Measurements from ENCODE around the gene ZNF574. TPM values are rescaled to one million over a fixed set of nuclear protein-coding genes. Genes with fewer than 3 reads are reported as not detected.

Gene ZNF574
- total and polyA plus RNA-seq, 2 of the 8 experiments (the other 6 are each of a cell fraction or from before 2014, with no cell fraction given), result 27.0 to 38.8 TPM

GRCh38 chr19:42086188-42086736, 10.3 kb downstream of the ZNF574 start:
- Histone ChIP-seq H3K79me2 (ENCODE audit: control insufficient read depth in 1 of 2, insufficient read depth in 2 of 2, low read length in 2 of 2) (no peaks in the 10 kb centered on the region; a peak in 2 of 4 replicates), H3K9ac (replicated peaks in 1 of 4; ENCODE audit: extremely low read depth in 1 of 4, low read depth in 3 of 4, low read length in 3 of 4) (no peak overlapping the region), H2AK5ac (ENCODE audit: low read depth, low read length) (no peak overlapping the region), H2BK12ac (ENCODE audit: low read depth, low read length) (no peak overlapping the region; the same call in 1 of the 2 replicates), H2AFZ (ENCODE audit: low read length) (no peak overlapping the region), H3K27ac (ENCODE audit: low read depth, low read length) (no peak overlapping the region), H3K36me3 (ENCODE audit: control insufficient read depth in 2 of 4, insufficient read depth in 4 of 4, low read length in 3 of 4) (peaks cover 0 to 8% (median 6%) of the 10 kb centered on the region in 4 experiments; a peak in 5 of 8 replicates), H3K4me2 (ENCODE audit: insufficient read depth in 1 of 2, low read depth in 2 of 2, low read length in 2 of 2) (no peak overlapping the region), H3K27me3 (replicated peaks in 1 of 4; ENCODE audit: control insufficient read depth in 3 of 4, extremely low read depth in 1 of 4, insufficient read depth in 3 of 4, low read length in 3 of 4) (no peaks in the 10 kb centered on the region), H4K91ac (replicated peaks; ENCODE audit: insufficient read length, low read length) (no peak overlapping the region), H3K56ac (replicated peaks; ENCODE audit: insufficient read length, low read depth, low read length) (no peak overlapping the region), H3K4me1 (replicated peaks in 1 of 4; ENCODE audit: control insufficient read depth in 3 of 4, insufficient read depth in 4 of 4, low read length in 3 of 4) (peaks cover 0 to 9% (median 2%) of the 10 kb centered on the region in 4 experiments; a peak in 3 of 7 replicates), H3K4me3 (ENCODE audit: extremely low read depth in 1 of 4, insufficient read depth in 2 of 4, low read depth in 3 of 4, low read length in 4 of 4) (no peak overlapping the region), H3K79me1 (ENCODE audit: low read depth, low read length) (no peaks in the 10 kb centered on the region), H3K18ac (ENCODE audit: extremely low read depth, low read length) (no peak overlapping the region), H4K8ac (ENCODE audit: extremely low read depth, insufficient read depth, low read length) (no peak overlapping the region), H3K23me2 (ENCODE audit: low read depth, low read length) (no peaks in the 10 kb centered on the region), H2BK120ac (replicated peaks; ENCODE audit: low read depth, low read length) (no peak overlapping the region), H4K5ac (ENCODE audit: insufficient read length, low read depth, low read length) (no peak overlapping the region), H3K23ac (ENCODE audit: insufficient read length) (no peak overlapping the region), H2BK20ac (ENCODE audit: low read length) (no peak overlapping the region), H3K14ac (ENCODE audit: insufficient read length) (no peak overlapping the region), H3K4ac (replicated peaks; ENCODE audit: insufficient read length, low read depth, low read length) (no peak overlapping the region), H2BK15ac (ENCODE audit: low read length) (peak overlapping the region; percentile 40; the same call in 1 of the 2 replicates), H3K9me3 (ENCODE audit: insufficient read depth in 2 of 2, low read depth in 1 of 2, low read length in 1 of 2) (no peaks in the 10 kb centered on the region), H4K20me1 (replicated peaks in 1 of 2; ENCODE audit: control insufficient read depth in 1 of 2, insufficient read depth in 2 of 2, low read length in 2 of 2) (peaks cover 0 to 8% of the 10 kb centered on the region in 2 experiments), H2BK5ac (ENCODE audit: low read depth, low read length) (no peak overlapping the region)
- 92% methylated on average over 9 of the region's 9 CpGs; no CpG with 5 or more reads in 1 of the 2 experiments for WGBS, 2 experiments (ENCODE audit: extremely low coverage in 1 of 2, insufficient coverage in 1 of 2, insufficient read length in 1 of 2, insufficient replicate concordance in 2 of 2, low coverage in 1 of 2, low lambda C conversion rate in 2 of 2, missing lambda C conversion rate in 1 of 2)
- POLR2A ChIA-PET (ENCODE audit: partially characterized antibody), result interaction anchor here (0.8 to 2.5 kb wide), 2 partner anchors 9 to 10 kb away, joined by 4 to 10 read pairs; partner anchors contain the start of gene ZNF574
- FAIRE-seq (no peak), DNase-seq (ENCODE audit: low read depth in 1 of 2, low spot score in 2 of 2) (no peak)
- CTCF ChIA-PET (ENCODE audit: partially characterized antibody), result interaction anchor here (1.6 kb wide), 1 partner anchor 10 kb away, joined by 4 read pairs; no protein-coding TSS in a partner anchor
- TF ChIP-seq USF2 (IDR thresholded peaks at IDR 0.05; ENCODE audit: low read length) (no peak), SIX5 (IDR thresholded peaks at IDR 0.05; ENCODE audit: low read depth, low read length) (no peak), RXRA (IDR thresholded peaks at IDR 0.05; ENCODE audit: insufficient read depth, low read depth, low read length) (no peak), TAF1 (IDR thresholded peaks at IDR 0.05; ENCODE audit: low read depth, low read length) (no peak), SIN3A (conservative IDR thresholded peaks at IDR 0.05 in 1 of 2, IDR thresholded peaks at IDR 0.05 in 1 of 2; ENCODE audit: low read depth in 1 of 2, low read length in 2 of 2) (no peak)
